ENCODE measurements around the gene KDM8.

DNA sequence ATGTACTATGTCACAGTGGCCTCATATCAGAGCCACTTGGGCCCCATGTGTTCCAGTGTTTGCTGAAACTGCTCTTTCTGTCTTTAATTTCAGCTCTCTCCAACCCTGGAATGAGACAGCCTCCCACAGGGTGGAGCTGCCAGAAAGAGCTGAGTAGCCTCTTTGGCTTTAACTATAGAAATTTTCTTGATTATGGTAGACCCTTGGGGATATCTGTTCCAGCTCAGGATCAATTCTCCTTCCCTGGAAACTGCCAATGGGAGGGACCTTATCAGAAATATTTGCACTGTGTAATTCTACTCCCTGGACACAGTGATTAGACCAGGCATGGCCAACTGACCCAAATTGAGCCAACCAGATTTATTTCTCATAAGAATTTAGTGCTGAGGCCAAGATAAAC is 39.0 kb upstream of the KDM8 start:
- TF ChIP-seq, protein P1, sequence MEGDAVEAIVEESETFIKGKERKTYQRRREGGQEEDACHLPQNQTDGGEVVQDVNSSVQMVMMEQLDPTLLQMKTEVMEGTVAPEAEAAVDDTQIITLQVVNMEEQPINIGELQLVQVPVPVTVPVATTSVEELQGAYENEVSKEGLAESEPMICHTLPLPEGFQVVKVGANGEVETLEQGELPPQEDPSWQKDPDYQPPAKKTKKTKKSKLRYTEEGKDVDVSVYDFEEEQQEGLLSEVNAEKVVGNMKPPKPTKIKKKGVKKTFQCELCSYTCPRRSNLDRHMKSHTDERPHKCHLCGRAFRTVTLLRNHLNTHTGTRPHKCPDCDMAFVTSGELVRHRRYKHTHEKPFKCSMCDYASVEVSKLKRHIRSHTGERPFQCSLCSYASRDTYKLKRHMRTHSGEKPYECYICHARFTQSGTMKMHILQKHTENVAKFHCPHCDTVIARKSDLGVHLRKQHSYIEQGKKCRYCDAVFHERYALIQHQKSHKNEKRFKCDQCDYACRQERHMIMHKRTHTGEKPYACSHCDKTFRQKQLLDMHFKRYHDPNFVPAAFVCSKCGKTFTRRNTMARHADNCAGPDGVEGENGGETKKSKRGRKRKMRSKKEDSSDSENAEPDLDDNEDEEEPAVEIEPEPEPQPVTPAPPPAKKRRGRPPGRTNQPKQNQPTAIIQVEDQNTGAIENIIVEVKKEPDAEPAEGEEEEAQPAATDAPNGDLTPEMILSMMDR (IDR thresholded peaks at IDR 0.05): no peak
- TF ChIP-seq ZFX (IDR thresholded peaks at IDR 0.05; ENCODE audit: borderline replicate concordance): no peak

Measured in 22Rv1 (cell line).